Activated gamma-delta T cell treated with Interleukin-2 at 50 U/mL for 16 hours (primary cell): ENCODE results near the gene RPTOR.
"Not testable (repeated sequence)": the region's sequence is repeated elsewhere in the genome, so short reads cannot be mapped to it uniquely, and the experiment has no call there.

Experiments
- DNase-seq: peaks from one replicate; pipeline ENCODE4 v3.0.0-alpha.2; 2020

The RPTOR gene

DNA sequence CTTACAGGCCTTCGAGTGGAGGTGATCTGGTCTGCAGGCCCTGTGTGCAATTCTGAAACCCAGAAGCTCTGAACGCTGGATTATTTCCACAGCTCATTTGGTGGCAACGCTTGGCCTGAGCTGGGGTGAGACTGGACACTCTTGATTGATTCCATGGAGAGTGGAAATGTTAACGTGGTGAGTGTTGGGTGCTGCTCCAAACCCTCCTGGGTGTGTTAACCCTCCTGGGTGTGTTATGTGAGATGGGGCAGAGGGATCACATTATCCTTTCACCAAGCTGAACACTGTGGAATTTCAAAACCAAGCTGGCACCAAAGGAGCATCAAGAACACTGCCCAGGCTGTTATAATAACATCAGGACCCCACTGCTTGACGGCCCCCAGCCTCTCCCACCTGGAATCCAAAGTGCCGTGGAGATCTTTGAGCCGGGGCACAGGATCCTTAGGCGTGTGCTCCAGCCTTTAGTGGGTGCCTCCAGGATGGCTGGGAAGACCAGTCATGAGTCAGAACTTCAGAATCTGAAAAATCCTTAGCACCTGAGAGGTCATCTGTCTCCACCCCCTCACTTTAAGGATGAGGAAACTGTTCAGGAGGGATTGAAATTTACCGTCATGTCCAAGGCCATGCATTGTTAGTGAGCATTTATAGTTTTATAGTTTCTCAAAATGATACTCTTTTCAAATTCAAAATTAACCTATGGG, 75.0 kb downstream of the RPTOR start:
- DNase-seq: no peak

DNA sequence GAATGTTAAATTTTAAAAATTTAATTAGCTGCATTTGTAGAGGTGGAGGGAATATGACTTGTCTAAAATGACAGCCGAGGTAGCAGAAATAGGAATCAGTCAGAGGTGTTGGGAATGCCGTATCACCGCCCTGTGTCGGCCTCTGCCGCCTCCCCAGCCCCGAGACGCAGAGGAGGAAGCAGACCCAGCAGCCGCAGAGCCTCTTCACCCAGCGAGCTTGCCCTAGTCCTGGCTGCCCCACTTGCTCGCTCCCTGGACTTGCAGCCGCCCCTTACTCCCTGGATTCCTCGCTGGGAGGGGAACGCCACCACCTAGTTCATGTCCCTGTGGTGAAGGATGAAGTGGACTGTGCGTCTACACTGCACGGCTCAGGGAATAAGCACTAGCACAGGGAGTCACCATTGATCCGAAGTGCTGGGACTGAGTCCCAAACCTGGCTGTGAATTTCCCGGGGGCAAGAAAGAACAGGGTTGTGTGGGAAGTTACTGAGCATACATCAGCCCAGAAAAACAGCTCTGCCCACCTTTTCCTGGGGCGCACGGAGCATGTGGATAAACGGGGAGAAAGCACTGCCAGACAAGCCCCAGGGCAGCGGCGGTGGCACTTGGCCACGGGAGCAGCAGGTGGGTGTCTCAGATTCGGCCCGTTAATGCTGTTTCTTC, 76.8 kb downstream of the RPTOR start:
- no peak for DNase-seq

- no peak for DNase-seq
Observed at GRCh38 chr17:80621997-80622357, 77.3 kb downstream of the RPTOR start.

DNA sequence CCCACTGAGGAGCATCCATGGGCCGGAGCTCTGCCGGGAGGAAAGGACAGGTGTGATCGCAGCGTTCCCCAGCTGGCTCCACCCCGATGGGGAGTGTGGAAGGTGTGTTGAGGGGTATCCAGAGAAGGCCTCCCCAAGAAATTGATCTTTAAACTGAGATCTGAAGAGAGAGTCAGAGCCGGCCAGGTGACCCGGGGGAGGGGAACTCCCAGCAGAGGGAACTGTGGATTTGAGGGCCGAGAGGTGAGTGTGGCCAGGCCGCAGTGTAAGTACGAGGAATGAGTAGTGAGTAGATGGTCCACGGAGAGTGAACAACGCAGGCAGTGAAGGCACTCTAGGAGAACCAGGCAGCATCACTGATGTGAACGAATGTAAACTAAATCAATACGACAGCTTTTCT, 80.2 kb downstream of the RPTOR start:
- DNase-seq: no peak

- no peak for DNase-seq
Observed at GRCh38 chr17:80625627-80626026, 81.0 kb downstream of the RPTOR start.

DNA sequence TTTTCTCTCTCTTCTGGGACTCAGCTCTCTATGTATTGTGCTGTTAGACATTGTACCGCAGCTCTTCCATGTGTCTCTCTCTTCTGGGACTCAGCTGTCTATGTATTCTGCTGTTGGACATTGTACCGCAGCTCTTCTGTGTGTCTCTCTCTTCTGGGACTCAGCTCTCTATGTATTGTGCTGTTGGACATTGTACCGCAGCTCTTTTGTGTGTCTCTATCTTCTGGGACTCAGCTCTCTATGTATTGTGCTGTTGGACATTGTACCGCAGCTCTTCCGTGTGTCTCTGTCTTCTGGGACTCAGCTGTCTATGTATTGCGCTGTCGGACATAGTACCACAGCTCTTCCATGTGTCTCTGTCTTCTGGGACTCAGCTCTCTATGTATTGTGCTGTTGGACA, 84.2 kb downstream of the RPTOR start:
- not testable (repeated sequence) for DNase-seq

GRCh38 chr17:80629298-80630028, 84.8 kb downstream of the RPTOR start:
- DNase-seq: no peak

GRCh38 chr17:80630560-80631120, 86.0 kb downstream of the RPTOR start:
- no peak for DNase-seq

- no peak for DNase-seq
Observed at GRCh38 chr17:80631142-80632045, 86.8 kb downstream of the RPTOR start.

- DNase-seq: no peak
Observed at GRCh38 chr17:80632046-80632581, 87.5 kb downstream of the RPTOR start.

DNA sequence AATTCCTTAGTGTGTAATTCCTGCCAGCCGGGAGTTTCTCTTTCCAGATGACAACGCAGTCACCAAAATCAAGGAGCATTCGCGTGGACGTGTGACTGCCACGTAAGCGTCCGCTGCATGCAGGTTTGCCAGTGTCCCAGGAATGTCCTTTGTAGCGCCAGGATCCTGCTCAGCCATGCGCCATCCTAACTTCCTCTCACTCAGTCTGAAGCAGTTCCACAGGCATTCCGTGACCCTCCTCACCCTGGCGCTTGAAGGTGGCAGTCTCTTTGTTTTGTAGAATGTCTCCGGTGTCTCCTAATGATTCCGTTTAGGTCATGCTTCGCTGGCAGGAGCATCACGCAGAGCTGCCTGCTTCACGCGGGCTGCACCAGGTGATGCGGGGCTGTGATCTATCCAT, 88.6 kb downstream of the RPTOR start:
- DNase-seq: no peak

- no peak for DNase-seq
Observed at GRCh38 chr17:80633994-80634566, 89.4 kb downstream of the RPTOR start.

DNA sequence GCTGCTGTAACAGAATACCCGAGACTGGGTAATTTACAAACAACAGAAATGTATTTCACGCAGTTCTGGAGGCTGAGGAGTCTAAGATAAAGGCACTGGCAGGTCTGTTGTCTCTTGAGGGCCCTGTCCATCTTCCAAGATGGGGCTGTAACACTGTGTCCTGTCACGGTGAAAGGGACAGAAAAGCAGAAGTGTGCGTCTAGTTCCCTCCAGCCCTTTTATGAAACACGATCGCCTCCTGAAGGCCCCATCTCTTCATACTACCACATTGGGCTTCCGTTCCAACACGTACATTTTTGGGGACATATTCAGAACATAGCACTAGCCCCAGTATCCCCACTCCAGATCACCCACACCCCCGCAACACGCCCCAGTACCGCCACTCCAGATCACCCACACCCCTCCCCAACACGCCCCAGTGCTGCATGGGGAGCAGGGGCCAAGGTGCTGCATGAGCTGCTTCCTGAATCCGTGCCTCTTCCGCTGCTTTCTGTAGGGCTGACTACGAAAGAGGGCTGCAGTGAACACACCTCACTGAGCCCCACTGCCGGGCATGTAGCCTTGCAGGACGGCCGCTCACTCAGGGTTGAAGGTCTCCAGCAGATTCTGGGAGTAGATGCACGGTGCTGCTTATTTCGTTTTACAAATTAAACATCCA, 91.9 kb downstream of the RPTOR start:
- DNase-seq: no peak

DNA sequence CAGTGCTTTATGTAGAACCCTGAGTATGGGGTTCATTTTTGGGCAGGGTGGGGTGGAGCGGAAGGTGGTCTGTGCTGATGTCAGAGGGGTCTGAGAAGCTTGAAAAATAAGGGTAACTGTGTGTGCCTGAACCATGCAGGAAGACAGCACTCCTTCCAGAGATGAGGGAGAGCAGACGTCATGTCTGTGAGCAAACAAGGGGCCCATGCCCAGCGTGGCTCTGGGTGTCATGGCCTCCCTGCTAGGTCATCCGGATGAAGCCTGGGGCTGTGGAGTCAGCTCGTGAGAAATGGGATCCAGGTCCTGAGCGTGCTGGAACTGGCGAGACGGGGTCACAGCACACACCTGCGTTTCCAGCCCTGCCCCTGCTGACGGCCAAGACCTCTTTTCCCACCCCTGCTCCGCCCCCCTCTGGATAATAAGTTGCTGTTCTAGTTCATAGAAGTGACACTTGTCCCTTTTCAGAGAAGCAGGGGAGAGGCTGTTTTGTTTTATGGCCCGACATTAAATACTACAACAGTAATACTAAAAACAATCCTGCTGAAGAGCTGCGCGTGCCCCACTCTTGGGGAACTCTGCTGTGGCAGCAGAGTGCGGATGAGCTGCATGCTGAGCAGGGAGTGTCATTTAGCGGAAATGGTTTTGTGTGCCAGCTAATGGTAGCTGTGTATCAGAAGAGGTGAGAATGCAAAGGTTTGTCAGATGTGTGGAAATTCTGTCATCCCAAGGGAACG, 92.6 kb downstream of the RPTOR start:
- no peak for DNase-seq

- DNase-seq: no peak
Observed at GRCh38 chr17:80639658-80640057, 95.0 kb downstream of the RPTOR start.

DNA sequence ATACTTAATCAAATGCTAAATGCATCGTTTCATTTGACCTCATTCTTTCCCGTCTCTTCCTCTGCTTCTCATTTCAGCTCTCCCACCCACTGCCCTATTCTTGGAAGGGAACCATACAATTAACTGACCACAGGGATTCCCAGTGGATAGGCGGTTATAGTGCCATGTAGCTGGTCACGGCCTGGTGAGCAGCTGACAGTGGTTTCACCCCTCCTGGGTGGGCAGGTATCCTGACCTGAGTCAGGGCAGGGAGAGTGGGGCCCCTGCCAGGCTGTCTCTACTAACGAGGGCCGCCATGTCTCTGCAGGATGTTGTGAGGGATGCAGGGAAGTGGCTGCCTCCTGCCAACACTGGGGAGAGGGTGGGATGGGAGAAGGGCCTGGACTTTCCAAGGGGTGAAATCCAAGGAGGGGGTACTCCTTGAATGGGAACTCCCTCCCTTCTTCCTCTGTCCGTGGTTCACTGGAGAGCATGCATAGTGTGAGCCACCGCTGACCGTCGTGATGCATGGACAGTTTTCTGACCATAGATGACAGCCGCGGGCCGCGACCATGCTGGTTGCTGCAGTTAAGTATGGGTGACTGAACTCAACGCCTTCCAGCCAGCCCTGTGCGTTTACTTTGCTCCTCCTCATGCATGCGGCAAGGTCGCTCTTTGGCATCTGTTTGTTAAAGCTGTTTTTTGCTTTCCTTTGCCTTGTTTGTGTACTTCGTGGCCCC, 95.9 kb downstream of the RPTOR start:
- no peak for DNase-seq

- no peak for DNase-seq
Observed at GRCh38 chr17:80643326-80644099, 98.9 kb downstream of the RPTOR start.

- DNase-seq: no peak
Observed at GRCh38 chr17:80644536-80644935, 99.9 kb downstream of the RPTOR start.

DNA sequence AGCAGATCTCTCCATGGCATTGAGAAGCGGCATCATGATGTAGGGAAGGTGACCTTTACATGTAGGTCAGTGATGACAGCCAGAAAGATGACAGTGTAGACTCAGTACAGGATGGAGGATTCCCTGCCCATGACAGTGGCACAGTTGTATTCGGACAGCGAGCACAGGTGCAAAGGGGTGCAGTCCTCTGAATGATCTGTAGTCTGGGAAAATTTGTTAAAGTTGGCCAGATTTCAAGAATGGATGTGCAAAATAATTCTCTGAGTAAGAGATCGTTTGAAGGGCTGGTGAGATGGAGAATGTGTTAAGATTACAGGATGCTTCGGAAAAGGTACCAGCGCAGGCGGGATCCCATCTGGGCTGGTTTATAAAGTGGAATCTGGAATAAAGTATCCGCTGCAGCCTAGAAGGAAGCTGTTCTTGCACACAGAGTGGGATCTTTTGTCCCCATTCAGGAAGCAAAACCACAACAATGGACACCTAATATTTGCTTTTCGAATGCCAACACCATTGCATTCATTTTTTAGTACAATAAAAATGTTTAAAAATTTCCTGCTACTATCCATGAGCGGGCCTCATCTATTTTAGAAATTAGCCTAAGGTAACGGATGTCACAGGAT, 101.2 kb downstream of the RPTOR start:
- no peak for DNase-seq
